ENCODE results near the gene ATAD3B.
"Not testable (repeated sequence)": the region's sequence is repeated elsewhere in the genome, so short reads cannot be mapped to it uniquely, and the experiment has no call there.

GRCh38 chr1:1533176-1533893, 61.8 kb downstream of the ATAD3B start:
- TF ChIP-seq CTCF (IDR thresholded peaks at IDR 0.05; ENCODE audit: low read depth, low read length); EZH2phosphoT487 (IDR thresholded peaks at IDR 0.05; ENCODE audit: low read depth): not testable (repeated sequence)
